Stimulated activated CD4-positive, alpha-beta T cell treated with anti-CD3 and anti-CD28 coated beads, Interleukin-2, amount 100 ng/mL, for 4 hours (primary cell): Measurements from ENCODE around the gene TRAPPC2L.
"Not testable (repeated sequence)": the region's sequence is repeated elsewhere in the genome, so short reads cannot be mapped to it uniquely, and the experiment has no call there.

Experiments
- DNase-seq: peaks from one replicate; pipeline ENCODE4 v3.0.0-alpha.2; 2020; ENCODE audit warnings: low read depth

The TRAPPC2L gene

DNA sequence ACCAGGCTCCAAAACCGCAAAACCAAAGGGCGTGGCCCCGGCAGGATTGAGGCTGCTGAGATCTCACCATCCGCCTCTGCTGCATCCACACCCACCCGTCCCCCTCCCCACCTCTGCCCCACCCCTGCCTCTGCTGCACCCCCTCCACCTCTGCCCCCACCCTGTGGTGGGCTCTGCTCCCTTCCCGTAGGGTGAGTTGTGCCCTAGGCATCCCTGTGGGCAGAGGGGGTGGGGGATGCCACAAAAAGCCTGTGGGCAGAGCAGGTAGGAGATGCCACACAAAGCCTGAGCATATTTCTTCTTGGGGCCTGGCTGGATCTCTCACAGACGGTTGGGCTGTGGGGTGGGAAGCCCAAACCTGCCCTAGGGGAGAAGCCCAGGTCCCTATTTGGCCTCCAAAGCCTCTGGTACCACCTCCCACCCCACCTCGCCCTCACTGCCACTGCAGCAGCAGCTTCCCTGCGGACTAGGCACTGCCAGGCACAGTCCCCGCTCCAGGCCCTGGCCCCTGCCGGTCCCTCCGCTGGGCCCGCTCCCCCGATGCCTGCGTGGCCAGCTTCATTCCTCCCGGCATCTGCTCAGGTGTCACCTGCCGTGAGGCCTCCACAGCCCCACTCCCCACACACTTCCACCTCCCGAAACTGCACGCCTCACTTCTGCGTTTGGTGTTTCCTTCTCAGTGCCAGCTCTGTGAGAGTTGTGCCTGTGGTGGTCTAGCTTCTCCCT, 20.8 kb downstream of the TRAPPC2L start:
- no peak for DNase-seq

DNA sequence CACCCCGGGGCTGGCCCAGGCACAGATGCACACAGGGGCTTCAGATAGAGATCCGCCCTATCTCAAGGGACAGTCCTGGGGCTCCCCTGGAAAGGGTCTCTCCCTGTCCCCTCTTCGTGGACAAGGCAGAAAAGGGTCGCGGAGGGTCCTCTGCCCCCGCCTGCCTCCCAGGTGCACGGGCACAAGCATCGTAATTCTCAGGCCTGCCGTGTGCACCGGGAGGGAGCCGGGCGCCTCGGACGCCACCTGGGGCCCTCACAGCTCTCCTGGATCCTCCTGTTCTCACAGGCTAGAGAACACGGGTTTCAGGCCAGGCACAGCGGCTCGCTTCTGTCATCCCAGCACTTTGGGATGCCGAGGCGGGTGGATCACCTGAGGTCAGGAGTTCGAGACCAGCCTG, 21.4 kb downstream of the TRAPPC2L start:
- no peak for DNase-seq

DNA sequence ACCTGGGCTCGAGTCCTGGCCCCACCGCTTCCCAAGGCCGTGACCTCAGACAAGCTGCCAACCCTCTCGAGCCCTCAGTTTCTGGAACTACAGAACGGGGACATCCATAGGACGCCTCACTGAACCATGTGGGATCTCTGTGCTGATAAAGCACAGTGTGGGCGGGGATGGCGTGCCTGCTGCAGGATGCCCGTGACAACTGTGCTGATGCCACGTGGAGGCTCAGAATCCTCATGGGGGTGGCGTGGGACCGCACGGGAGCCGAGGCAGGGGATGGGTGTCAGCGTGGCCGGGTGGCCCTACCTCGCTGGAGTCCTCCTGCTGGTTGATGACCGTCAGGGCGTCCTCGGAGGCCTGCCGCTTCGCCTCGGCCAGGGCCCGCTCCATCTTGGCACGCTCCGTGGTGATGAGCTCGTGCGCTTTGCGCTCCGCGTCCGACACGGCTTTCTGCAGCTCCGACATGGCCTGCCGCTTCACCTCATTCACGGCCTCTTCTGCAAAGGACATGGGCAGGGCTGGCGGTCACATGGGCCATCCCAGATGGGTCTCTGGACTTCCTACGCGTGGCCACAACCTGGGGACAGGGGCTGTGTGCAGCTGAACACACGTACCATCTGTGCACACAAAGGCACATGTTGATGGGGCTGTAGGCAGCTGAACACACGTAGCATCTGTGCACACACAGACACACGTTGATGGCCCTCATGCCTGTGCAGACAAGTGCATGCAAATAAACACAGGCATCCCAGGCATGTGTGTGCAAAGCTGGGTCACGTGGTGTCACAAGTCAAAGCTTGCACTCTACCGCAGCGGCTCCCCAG, 22.2 kb downstream of the TRAPPC2L start:
- DNase-seq = no peak

DNA sequence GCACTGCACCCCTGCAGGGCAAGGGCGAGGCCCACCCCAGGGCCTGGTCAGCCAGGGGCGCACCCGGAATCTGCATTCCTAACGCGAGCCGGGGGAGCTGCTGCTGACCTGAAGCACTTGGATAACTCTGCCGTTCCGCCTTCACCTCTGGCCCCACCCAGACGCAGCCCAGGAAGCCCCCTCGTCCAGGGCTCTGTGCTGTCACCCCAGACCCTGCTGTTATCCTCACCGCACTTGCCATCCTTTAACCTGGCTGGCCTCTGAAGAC, 22.8 kb downstream of the TRAPPC2L start:
- DNase-seq = no peak

DNA sequence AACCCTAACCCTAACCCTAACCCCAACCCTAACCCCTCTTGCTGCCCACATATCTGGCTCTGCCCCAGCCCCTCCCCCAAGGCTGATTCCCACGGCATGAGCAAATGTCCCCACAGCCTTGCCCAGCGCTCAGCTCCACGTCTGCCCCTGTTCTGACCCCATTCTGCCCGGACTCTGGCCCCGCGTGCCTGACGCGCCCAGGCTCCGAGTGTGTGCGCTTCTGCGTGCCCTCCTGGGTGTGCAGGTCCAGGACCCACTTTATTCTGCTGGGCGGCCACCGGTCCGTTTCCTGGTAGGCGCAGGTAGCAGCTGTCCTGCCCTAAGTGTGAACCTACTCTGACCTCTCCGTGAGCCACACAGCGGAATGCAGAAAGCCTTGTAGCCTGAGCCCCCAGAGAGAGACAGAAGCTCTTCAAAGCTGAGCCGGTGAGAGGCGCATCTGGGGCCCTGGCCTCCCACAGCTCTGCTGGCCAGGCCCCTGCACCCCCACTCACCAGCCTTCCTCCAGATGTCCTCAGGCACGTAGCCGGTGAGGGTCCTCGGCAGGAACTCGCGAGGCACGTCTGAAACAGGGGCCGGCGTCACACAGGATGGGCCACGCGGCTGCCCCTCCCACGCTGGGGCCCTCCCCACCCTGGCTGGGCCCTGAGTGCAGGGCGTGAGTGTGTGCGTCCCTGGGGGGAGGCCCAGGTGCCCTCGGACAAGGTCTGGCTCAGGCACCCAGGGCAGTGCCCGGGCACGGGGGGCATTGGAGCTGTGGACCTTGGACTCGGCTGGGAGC, 23.5 kb downstream of the TRAPPC2L start:
- no peak for DNase-seq

DNA sequence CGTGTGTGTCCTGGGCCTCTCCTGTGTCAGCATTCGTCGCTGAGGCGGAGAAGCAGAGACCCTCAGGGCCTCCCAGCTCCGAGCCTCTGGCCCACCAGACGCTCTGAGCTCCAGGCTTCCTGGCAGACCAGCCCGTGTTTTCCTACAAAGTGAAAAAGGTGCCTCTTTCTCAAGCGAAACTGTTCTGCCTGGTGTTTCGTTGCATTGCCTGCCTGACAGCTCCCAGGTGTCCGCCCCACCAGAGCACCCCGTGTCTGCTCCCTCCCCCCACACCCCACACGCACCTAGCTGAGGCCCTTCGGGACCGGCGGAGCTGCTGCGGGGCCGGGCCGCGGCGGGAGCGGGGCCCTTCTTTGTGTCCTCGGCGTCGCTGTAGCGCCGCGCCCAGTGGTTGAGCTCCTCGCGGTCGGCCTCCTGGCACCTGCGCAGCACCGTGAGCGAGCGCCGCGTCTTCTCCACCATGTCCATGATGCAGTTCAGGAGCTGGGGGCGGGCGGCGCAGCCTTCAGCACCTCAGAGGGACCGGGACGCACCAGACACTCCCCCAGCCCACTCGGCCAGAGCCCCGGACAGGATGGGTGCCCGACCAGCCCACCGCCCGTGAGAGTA, 24.2 kb downstream of the TRAPPC2L start:
- no peak for DNase-seq

DNA sequence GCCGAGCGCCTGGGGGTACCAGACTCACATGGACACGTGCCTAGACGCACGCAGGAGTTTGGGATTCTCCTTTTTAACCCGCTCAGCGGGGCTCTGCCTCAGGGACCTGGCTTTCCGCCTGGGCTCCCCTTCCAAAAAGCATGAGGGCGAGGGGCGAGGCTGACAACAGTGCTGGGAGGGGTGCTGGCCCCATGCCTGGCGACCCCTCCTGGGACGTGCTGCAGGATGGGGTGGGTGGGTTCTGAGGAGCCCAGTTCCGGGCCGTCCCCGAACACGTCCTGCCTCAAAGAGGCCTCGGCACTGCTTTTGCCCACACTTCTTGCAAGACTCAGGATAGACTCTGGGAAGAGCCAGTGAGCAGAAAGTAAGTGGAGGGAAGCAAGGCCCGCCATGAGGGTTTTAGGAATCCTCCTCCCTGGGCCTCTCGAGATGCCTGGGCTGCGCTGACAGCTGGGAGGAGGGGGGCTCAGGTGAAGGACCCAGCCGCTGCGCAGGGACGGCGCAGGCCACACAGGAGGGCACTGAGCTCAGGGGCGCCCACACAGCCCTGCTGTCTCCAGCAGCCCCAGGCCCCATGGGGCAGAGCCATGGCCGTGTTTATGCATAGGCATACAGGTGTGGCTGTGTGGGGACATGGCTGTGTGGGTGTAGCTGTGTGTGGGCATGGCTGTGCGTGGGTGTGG, 24.9 kb downstream of the TRAPPC2L start:
- no peak for DNase-seq

DNA sequence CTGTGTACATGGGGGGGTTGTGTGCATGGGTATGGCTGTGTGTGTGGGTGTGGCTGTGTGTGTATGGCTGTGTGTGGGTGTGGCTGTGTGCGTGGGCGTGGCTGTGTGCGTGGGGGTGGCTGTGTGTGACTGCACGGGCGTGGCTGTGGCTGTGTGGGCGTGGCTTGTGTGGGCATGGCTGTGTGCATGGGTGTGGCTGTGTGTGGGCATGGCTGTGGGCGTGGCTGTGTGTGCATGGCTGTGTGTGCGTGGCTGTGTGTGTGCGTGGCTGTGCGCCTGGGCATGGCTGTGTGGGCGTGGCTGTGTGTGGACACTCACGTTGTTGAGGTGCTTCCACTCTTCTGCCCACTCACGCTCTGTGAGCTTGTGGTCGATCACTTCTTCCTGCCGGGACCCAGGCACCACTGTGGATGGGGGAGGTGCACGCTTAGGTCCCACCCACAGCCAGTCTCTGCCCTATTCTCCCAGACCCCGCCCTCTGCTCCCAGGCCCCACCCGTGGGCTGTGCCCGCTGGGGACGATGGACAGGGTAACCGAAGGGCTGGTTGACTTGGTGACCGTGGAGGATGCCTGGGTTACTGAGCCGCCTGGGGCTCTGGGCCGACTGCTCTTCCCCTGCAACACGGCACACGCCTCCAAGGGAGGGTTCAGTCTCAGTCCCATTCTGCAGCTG, 25.6 kb downstream of the TRAPPC2L start:
- DNase-seq = peak; percentile 7

DNA sequence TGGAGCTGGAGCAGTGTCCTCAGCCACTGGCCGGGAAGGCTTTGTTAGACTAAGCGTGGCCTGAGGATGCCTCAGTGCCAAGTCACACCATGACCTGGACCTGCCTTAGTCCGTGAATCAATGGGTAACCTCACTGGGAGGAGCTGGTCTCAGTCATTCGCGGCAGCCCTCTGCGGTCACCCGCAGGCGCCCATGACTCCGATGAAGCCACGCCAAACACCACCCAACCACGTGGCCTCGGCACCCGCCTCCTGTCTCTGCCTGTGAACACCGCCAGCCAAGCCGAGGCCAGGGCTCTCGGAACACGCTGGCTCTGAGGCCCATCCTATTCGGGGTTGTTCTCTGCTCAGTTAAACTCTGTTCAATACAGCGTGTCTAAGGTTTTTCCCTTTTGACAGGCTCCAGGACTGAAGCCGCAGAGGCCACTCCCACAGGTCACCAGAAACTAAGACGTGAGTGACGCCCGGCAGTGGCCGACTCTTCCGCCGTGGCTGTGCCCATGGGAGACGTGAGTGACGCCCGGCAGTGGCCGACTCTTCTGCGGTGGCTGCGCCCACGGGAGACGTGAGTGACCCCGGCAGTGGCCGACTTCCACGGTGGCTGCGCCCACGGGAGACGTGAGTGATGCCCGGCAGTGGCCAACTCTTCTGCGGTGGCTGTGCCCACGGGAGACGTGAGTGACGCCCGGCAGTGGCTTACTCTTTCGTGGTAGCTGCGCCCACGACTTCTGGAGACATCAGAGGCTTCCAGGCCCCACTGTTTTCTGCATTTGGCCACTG, 26.4 kb downstream of the TRAPPC2L start:
- no peak for DNase-seq

DNA sequence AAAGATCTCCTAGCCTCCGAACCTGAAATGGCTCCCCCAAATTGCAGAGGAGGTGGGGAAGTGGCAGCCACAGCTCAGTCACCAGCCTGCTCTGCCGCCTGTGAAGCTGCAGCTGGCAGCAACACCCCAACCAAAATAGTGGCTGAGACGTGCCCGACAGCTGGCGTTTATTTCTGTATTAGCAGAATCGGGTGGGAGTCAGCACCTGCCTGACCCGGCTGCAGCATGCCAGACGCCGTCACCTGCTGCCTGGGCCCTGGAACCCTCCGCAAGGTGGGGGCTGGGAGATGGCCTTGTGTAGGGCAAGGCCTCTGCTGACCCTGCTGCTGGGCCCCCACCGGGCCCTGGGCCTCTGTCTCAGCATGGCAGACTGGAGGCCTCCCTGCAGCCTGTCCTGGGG, 27.0 kb downstream of the TRAPPC2L start:
- no peak for DNase-seq

DNA sequence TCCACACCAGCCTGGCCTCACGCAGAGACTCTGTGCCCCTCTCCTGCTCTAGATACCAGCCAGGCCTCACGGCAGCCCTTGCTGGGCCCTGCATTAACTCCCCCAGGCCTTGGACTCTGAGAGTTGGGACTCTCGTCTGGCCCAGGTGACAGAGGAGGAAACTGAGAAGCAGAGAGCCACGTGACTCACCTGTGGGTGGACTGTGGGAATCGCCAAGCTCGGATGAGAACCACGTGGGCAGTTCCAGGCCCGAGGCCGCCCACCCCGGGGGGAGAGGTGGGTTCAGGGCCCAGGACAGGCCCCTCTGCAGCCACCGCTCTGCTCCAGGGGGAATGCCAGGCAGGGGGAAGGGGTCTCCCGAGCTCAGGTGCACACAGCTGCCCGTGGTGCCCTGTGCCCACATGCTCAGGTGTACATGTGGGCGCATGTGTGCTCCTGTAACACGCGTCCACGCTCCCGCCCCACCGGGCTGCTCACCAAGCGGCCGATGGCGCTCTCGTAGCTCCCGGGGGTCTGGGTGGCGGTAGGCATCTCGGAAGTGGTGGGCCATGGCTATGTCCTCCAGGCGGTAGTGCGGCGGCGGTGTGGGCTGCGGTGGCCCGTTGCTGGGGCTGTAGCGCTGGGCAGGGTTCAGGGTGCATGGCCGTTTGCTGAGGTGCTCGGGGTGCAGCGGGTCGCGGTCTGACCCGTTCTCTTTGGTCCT, 27.8 kb downstream of the TRAPPC2L start:
- no peak for DNase-seq

DNA sequence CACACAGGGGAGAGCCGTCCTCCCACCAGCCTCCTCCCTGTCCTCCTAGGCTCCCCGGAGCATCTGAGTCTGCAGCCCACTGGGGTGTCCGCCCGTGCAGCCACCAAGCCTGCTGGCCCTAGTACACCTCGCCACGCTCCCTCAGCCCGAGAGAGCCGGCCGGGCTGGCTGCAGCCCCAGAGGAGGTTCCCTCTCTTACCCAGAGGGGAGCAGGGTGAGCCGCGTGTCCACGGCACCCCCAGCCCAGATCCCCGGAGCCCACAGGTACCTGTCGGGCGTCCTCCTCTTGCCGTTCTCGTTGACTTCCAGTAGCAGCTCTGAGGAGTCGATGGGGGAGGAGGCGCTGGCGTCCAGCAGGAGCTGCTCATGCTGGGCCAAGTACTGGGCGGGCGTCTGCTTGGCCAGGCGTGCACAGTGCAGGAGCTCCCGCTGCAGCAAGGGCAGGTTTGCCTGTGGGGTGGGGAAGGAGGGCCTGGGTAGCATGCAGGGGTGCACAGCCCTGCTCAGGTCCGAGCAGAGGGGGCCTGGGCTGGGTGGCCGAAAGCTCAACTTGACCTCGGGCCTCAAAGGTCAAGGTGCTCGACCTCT, 28.9 kb downstream of the TRAPPC2L start:
- no peak for DNase-seq

DNA sequence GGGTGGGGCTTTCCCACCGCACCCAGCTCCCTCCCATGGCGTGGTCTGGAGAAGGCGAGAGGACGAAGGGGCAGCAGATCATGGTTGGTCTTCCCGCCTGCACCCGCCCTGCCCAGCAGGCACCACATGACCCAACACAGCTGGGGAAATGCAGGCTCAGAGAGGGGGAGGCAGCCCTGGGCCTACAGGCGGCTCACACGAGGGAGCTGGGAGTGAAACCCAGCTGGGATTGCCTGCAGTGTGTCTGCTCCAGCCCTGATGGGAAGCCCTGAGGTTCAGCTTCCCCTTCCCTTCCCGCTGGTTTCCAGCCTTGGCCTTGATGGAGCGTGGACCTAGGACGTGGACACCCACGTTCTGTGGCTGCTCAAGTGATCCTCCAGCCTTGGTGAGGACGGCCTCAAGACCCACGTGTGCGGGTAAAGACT, 29.5 kb downstream of the TRAPPC2L start:
- no peak for DNase-seq

DNA sequence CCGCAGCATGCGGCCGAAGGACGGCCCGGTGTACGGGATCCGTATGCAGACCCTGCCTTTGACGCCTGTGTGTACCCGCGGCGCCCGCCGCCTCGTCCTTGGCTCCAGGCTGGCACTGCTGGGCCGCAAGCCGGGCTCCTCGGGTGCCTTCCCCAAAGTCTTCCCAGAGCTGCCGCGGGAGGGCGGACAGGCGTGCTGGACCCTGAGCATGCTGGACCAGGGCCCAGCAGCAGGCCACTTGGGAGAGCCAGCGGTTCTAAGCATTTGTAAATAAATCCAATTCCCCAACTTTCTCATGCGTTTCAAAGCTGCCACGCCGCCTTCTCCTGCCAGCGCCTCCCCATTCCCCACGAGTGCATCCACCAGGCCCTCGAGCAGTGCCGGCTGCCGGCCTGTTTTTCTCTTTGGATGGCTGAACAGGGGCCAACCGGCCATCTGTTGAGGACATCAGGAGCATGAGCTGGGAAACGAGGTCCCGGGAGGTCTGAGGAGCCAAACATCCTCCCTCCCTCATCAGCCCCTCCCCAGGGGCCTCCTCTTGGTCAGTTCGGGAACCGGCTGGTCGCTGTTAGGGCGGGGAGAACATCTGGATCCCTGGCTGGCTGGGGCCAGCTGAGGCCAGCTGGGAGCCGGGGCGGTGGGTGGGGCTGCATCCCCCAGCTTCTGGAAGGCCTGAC, 30.1 kb downstream of the TRAPPC2L start:
- DNase-seq = no peak

DNA sequence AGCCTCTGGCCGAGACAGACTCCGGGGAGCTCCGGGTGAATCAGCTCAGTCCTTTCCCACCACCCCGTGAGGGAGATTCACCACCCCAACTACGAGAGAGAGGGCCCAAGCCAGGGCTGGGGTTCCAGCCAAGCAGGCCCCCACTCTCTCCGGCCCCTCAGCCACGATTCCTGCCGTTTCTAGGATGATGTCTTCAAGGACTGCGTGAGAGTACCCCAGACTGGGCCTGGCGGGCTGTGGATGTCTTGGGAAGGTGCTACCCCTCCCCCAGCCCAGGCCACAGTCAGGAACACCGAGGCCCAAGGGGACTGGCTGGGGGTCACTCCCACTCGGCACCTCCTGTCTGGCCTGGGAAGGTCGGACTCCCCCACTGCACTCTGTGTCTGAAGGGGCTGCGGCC, 31.1 kb downstream of the TRAPPC2L start:
- DNase-seq = no peak

DNA sequence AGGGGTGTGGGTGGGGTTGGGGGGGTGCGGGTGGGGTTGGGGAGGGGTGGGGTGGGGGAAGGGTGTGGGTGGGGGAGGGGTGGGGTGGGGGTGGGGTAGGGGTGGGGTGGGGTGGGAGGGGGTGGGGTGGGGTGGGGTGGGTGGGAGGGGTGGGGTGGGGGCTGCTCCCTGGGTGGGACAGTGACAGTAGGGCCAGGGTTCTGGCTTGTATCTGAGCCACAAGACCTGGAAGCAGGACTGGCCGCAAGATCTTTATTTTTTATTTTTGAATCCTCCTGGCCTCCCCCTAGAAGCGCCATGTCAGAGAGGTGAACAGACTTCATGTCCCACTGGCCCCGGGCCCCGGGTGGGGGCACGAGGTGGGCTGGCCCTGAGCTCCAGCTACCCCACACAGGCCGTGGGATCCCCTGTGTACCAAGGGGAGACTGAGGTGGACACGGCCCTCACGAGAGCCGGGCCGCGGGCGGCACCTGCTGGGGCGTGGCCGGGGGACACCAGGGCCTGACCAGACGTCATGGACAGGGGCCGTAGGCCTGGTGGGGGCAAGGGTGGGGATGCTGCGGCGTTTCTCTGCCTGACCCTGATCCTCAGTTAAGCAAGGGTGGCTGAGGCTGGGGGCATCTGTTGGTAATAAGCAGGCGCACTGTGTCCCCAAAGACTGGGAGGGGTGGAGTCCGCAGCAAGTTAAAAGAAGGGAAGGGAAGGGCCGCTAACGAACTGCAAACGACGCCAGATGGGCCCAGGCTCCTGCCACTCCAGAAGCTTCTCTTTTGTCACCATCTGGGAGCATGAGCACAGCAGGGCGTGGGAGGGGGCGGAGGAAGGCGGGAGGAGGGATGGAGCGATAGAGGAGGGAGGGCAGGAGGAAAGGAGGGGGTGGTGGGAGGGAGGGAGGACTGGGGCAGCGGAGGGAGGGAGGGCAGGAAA, 31.8 kb downstream of the TRAPPC2L start:
- no peak for DNase-seq

DNA sequence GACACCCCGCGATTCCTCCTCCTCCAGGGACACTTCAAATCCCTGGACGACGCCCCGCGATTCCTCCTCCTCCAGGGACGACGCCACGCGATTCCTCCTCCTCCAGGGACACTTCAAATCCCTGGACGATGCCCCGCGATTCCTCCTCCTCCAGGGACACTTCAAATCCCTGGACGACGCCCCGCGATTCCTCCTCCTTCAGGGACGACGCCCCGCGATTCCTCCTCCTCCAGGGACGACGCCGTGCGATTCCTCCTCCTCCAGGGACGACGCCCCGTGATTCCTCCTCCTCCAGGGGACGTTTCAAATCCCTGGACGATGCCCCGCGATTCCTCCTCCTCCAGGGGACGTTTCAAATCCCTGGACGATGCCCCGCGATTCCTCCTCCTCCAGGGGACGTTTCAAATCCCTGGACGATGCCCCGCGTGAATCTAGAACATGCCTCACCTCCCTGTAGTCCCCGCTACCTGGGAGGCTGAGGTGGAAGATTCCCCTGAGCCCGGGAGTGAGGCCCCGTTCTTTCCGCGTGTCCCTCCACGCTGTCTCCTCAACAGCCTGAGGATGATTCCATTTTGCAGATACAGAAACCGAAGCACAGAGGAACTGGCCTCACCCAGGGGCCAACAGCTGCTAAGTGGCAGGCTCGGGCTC, 32.9 kb downstream of the TRAPPC2L start:
- DNase-seq = not testable (repeated sequence)
